Kidney epithelial cell (primary cell): ENCODE data around the gene TNFRSF8. TPM values are rescaled to one million over a fixed set of nuclear protein-coding genes. Genes with fewer than 3 reads are reported as not detected.
A peak's percentile ranks its signal among the peaks of the same experiment; 100 is the strongest.

Source experiments
- DNase-seq: peaks from one replicate; pipeline ENCODE4 v3.0.0-alpha.2; 2010; ENCODE audit warnings: low read depth
- H3K27me3 ChIP-seq: 2 replicates; pipeline ENCODE4 v1.6.0; 2011; ENCODE audit warnings: low read length; ENCODE audit not compliant: control insufficient read depth, insufficient read depth
- H3K36me3 ChIP-seq: 2 replicates; pipeline ENCODE4 v1.5.1; 2011; ENCODE audit warnings: low read length; ENCODE audit not compliant: control insufficient read depth, insufficient read depth
- H3K4me3 ChIP-seq: 2 replicates; pipeline ENCODE4 v1.5.1; 2011; ENCODE audit warnings: low read depth, mild to moderate bottlenecking, control low read depth, low read length
- total RNA-seq: library from RNA; depleted of rRNA; stranded (reverse); fragments of >200 nt; gene quantifications from 2 replicates; pipeline ENCODE4 v1.2.3, GENCODE V29; 2015
- TF ChIP-seq, protein P1 (sequence below): IDR thresholded peaks from 2 replicates; pipeline ENCODE4 v1.5.1; 2011; ENCODE audit warnings: mild to moderate bottlenecking, moderate library complexity, low read length, control low read depth, inconsistent platforms; ENCODE audit not compliant: insufficient read depth, poor library complexity, severe bottlenecking

Gene TNFRSF8
- total RNA-seq, 1 donor from 2014 or later: 0.21 TPM

DNA sequence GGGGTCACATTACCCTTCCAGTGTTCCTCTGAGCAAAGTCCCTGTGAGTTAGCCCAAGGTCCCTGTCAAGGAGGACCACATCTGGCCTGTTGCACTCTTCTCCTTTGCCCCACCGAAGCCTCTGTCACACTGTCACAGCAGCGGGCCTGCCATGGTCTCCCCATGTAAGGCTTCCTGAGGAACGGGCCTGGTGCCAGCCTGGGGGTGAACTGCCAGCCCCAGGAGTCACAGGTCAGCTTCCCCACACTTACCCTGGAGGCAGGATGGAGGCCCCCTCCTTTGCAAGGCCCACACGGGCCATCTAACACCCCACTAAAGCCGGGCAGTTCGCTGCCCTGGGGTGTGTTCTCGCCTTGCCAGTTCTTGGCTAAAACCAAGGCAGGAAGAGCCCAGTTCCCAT lies 117.8 kb downstream of the TNFRSF8 start:
- Histone ChIP-seq H3K4me3 (no peak overlapping the region), H3K27me3 (peaks cover 15% of the 10 kb centered on the region)

DNA sequence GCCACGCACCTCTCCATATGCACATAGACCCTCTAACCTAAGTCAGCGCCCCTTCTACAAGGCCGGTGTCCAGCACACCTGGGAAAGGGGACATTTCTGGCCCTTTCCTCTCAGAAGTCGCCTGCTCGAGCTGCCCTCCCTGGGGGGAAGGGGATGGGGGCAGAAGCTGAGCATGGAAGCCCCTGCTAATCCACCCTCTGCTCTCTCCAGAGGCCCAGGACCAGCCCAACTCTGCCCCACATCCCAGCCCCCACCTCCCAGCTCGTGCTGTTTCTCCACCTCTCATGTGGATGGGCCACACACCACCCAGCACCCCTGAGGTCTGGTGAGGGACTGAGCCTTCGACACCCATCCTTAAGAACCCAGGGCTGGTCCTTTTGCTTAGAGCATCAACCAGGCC lies 118.5 kb downstream of the TNFRSF8 start:
- no peak overlapping the region for H3K4me3 ChIP-seq
- DNase-seq: no peak
- TF ChIP-seq, protein P1, sequence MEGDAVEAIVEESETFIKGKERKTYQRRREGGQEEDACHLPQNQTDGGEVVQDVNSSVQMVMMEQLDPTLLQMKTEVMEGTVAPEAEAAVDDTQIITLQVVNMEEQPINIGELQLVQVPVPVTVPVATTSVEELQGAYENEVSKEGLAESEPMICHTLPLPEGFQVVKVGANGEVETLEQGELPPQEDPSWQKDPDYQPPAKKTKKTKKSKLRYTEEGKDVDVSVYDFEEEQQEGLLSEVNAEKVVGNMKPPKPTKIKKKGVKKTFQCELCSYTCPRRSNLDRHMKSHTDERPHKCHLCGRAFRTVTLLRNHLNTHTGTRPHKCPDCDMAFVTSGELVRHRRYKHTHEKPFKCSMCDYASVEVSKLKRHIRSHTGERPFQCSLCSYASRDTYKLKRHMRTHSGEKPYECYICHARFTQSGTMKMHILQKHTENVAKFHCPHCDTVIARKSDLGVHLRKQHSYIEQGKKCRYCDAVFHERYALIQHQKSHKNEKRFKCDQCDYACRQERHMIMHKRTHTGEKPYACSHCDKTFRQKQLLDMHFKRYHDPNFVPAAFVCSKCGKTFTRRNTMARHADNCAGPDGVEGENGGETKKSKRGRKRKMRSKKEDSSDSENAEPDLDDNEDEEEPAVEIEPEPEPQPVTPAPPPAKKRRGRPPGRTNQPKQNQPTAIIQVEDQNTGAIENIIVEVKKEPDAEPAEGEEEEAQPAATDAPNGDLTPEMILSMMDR: no peak
- H3K36me3 ChIP-seq: no peaks in the 10 kb centered on the region
- peaks cover 16% of the 10 kb centered on the region for H3K27me3 ChIP-seq

More for the DNA sequence above, 117.8 kb downstream of the TNFRSF8 start:
- TF ChIP-seq, protein P1: no peak
- no peaks in the 10 kb centered on the region for H3K36me3 ChIP-seq
- DNase-seq: no peak

DNA sequence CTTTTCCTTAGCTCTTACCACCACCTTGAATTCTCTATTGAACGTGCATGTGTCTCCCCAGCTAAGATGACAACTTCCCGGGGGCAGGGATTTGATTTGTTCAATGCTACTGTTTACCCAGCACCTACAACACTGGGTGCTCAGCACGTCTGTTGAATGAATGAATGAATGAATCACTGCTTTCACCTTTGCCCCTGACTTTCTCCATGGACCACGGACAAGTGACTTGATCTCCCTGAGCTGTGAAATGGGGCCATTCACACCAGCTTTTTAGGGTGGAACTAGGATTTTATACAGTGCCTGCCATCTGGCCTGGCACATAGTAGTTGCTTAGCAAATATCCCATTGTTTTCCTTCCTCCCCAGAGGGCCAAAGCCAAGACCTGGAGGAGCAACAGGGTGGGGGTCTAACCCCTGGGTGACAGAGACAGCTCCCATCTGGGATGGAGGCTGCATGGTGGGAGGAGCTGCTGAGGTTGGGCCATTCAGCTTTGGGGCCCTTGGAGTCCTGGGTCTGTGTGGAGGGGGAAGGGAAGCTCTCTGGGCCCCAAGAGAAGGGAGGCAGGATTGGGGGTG lies 119.4 kb downstream of the TNFRSF8 start:
- TF ChIP-seq, protein P1: no peak

DNA sequence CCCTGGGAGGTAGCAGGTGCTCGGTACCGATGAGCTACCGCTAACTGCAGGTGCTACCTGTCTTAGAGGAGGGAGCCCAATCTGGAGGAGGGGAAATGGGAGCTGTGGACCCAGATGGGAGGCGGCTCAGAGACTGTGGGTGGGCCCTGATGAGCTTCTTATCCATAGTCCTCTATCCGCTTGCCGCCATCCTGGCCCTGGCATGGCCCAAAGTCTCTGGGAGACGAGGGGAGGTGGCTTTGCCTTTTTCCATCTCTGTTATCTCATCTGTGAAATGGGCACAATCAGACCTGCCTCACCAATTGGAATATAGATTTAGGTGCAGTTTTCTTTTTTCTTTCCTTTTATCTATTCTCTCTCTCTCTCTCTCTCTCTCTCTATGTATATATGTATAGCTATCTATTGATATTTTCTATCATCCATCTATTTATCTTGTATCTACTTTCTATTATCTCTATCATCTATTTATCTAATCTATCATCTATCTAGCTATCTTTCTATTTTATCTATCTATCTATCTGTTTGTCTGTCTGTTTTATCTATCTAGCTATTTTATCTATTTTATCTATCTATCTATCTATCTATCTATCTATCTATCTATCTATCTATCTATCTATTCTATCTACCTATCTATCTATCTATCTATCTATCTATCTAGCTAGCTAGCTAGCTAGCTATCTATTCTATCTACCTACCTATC lies 120.1 kb downstream of the TNFRSF8 start:
- peaks cover 19% of the 10 kb centered on the region for H3K27me3 ChIP-seq
- no peak for DNase-seq

More for the DNA sequence above, 119.4 kb downstream of the TNFRSF8 start:
- Histone ChIP-seq H3K36me3 (no peaks in the 10 kb centered on the region), H3K27me3 (peaks cover 18% of the 10 kb centered on the region), H3K4me3 (no peak overlapping the region)
- DNase-seq: no peak

DNA sequence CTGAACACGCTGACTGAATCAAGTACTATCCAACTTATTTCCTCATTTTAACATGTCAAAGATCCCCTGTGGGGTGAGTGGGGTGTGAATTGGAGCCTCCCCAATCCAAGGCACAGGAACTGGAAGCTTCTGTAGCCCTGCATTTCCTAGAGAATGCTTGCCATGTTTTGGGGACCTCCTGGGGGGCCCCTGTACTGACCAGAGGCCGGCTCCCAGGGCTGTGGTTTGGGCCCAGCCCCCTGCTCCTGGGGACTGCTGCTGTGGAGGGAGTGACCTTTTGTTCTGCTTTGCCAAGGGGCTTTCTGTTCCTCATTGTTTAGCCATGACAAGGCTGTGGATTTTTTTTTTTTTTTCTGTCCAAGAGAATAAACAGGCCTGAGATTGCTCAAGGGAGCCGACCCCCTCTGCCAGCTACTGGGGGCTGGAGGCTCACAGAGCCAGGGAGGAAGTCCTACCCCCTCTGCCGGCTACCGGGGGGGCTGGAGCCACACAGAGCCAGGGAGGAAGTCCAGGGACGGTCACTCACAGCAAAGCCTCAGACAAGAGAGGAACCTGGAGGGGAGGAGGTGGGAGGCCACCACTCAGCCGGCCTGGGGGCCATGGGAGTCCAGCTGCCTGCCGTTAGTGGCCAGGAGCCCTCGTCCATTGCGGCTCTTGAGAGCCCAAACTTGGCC lies 121.0 kb downstream of the TNFRSF8 start:
- Histone ChIP-seq H3K27me3 (peaks cover 10% of the 10 kb centered on the region), H3K36me3 (no peaks in the 10 kb centered on the region), H3K4me3 (no peak overlapping the region)
- TF ChIP-seq, protein P1: peak; percentile 21
- DNase-seq: peak; percentile 28

More for the DNA sequence above, 120.1 kb downstream of the TNFRSF8 start:
- Histone ChIP-seq H3K36me3 (no peaks in the 10 kb centered on the region), H3K4me3 (no peak overlapping the region)
- TF ChIP-seq, protein P1: no peak
